ENCODE data around the gene YTHDF2. TPM values are rescaled to one million over a fixed set of nuclear protein-coding genes. Genes with fewer than 3 reads are reported as not detected.

The YTHDF2 gene
- total and polyA plus RNA-seq, 2 of the 13 experiments (the other 11 are each of a cell fraction or from before 2014, with no cell fraction given) = 48.4 to 59.6 TPM

- TF ChIP-seq PREB (CRISPR knock-in tag; IDR thresholded peaks at IDR 0.05) (no peak), ZNF501 (CRISPR knock-in tag; IDR thresholded peaks at IDR 0.05) (no peak), BCL6 (CRISPR knock-in tag; IDR thresholded peaks at IDR 0.05) (peak; percentile 78), ZNF232 (CRISPR knock-in tag; IDR thresholded peaks at IDR 0.05; ENCODE audit: borderline replicate concordance) (no peak)
- TF ChIP-seq, protein P1, sequence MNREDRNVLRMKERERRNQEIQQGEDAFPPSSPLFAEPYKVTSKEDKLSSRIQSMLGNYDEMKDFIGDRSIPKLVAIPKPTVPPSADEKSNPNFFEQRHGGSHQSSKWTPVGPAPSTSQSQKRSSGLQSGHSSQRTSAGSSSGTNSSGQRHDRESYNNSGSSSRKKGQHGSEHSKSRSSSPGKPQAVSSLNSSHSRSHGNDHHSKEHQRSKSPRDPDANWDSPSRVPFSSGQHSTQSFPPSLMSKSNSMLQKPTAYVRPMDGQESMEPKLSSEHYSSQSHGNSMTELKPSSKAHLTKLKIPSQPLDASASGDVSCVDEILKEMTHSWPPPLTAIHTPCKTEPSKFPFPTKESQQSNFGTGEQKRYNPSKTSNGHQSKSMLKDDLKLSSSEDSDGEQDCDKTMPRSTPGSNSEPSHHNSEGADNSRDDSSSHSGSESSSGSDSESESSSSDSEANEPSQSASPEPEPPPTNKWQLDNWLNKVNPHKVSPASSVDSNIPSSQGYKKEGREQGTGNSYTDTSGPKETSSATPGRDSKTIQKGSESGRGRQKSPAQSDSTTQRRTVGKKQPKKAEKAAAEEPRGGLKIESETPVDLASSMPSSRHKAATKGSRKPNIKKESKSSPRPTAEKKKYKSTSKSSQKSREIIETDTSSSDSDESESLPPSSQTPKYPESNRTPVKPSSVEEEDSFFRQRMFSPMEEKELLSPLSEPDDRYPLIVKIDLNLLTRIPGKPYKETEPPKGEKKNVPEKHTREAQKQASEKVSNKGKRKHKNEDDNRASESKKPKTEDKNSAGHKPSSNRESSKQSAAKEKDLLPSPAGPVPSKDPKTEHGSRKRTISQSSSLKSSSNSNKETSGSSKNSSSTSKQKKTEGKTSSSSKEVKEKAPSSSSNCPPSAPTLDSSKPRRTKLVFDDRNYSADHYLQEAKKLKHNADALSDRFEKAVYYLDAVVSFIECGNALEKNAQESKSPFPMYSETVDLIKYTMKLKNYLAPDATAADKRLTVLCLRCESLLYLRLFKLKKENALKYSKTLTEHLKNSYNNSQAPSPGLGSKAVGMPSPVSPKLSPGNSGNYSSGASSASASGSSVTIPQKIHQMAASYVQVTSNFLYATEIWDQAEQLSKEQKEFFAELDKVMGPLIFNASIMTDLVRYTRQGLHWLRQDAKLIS (CRISPR knock-in tag; IDR thresholded peaks at IDR 0.05) = no peak
These were observed 76.1 kb downstream of the YTHDF2 start (continued) for GRCh38 chr1:28812669-28813468.

- in situ Hi-C loops (cut with HindIII; ENCODE audit: extremely low pct_ligation_motif_present, low pct_unique_long_range_greater_than_20kb) = no loop called here
These were observed 77.3 kb downstream of the YTHDF2 start for GRCh38 chr1:28813931-28814465.

More at GRCh38 chr1:28813931-28814465, 77.3 kb downstream of the YTHDF2 start:
- peaks cover 31% of the 10 kb centered on the region for H3K4me1 ChIP-seq (ENCODE audit: insufficient read depth, low read length)
- ATAC-seq (no peak), DNase-seq (ENCODE audit: low spot score) (no peak), FAIRE-seq (no peak)
- 38% methylated on average over 15 of the region's 15 CpGs for WGBS (ENCODE audit: low lambda C conversion rate)
- H3K9ac ChIP-seq (ENCODE audit: insufficient read depth, low read depth, low read length) = no peak overlapping the region
- no peaks in the 10 kb centered on the region for H3K36me3 ChIP-seq (replicated peaks in 1 of 2; ENCODE audit: control insufficient read depth in 1 of 2, insufficient read depth in 2 of 2, low read length in 2 of 2)
- peak overlapping the region; percentile 15; the same call in 1 of the 2 replicates for H3K4me2 ChIP-seq (ENCODE audit: low read depth, low read length)
- H3K4me3 ChIP-seq (replicated peaks in 1 of 3; ENCODE audit: insufficient read depth in 1 of 3, low read depth in 2 of 3, low read length in 3 of 3) = no peak overlapping the region
- H3K27me3 ChIP-seq (ENCODE audit: control insufficient read depth in 1 of 2, insufficient read depth in 2 of 2, low read length in 2 of 2) = peaks cover 14 to 76% of the 10 kb centered on the region in 2 experiments
- ChIA-PET POLR2A (no interaction called here), CTCF (ENCODE audit: low intra/inter-chr PET ratio, low total read pairs) (no interaction called here)
- no peak for TF ChIP-seq NFIC (IDR thresholded peaks at IDR 0.05; ENCODE audit: low read length)
- TF ChIP-seq XRCC5 (optimal IDR thresholded peaks at IDR 0.05; ENCODE audit: low read length) = no peak
- TF ChIP-seq MXD4 (CRISPR knock-in tag; IDR thresholded peaks at IDR 0.05) = no peak
- TF ChIP-seq ATF7 (IDR thresholded peaks at IDR 0.05) = peak; percentile 90
- TF ChIP-seq ATF7 (CRISPR knock-in tag; IDR thresholded peaks at IDR 0.05) = no peak
- H4K20me1 ChIP-seq (ENCODE audit: insufficient read depth, low read length) = 0 out of 2 replicates have a peak, but pooled peaks cover 7% of the 10 kb centered on the region
- H3K9me3 ChIP-seq (ENCODE audit: low read length) = no peaks in the 10 kb centered on the region
- H3K79me2 ChIP-seq (ENCODE audit: insufficient read depth, low read length) = no peaks in the 10 kb centered on the region
- no TSS peak for BruUV-seq (replicated peaks)
- intact Hi-C loops (cut with micrococcal nuclease; ENCODE audit: unreplicated experiment) = no loop called here
- H2AFZ ChIP-seq (ENCODE audit: low read length) = no peak overlapping the region
- no peak overlapping the region for H3K27ac ChIP-seq (ENCODE audit: extremely low read length, insufficient read depth, low read length)

Data from HepG2 (cell line).